PC-3 (cell line): ENCODE data around the gene SFXN2.

ENCODE experiments used
- CTCF ChIP-seq: fragments of 300-600 bp; sonication (generic); conservative IDR thresholded peaks from 2 replicates; pipeline ENCODE4 v1.5.1; 2017; ENCODE audit warnings: antibody characterized with exemption, low read depth, mild to moderate bottlenecking, low read length
- EZH2 ChIP-seq: fragments of 300-600 bp; sonication (generic); IDR thresholded peaks from one replicate; pipeline ENCODE4 v1.6.1; 2017; ENCODE audit warnings: antibody characterized with exemption, mild to moderate bottlenecking, low read length; ENCODE audit not compliant: unreplicated experiment
- EZH2phosphoT487 ChIP-seq: fragments of 300-600 bp; sonication (generic); IDR thresholded peaks from 2 replicates; pipeline ENCODE4 v1.6.1; 2018; ENCODE audit warnings: mild to moderate bottlenecking, antibody characterized with exemption, low read length, borderline replicate concordance

- TF ChIP-seq CTCF (no peak), EZH2phosphoT487 (no peak), EZH2 (no peak)
Observed at GRCh38 chr10:102770108-102770482, 55.7 kb downstream of the SFXN2 start.
